GM23338 (cell line): ENCODE measurements around the gene PPP1R15B.

ENCODE experiments used
- EZH2 ChIP-seq: fragments of 200-600 bp; sonication (generic); IDR thresholded peaks from one replicate; pipeline ENCODE4 v1.8.0; 2017; ENCODE audit warnings: antibody characterized with exemption, mild to moderate bottlenecking, low read depth; ENCODE audit not compliant: unreplicated experiment
- TF ChIP-seq, protein P1 (sequence below), 2 experiments: fragments of 200-600 bp in 1 of 2; sonication (generic) in 1 of 2; conservative IDR thresholded peaks; 2 replicates each; pipeline versions ENCODE4 v1.5.1 to v1.6.1; 2016 to 2017; ENCODE audit warnings: antibody characterized with exemption in 2 of 2, low read depth in 2 of 2, mild to moderate bottlenecking in 2 of 2, moderate library complexity in 1 of 2

DNA sequence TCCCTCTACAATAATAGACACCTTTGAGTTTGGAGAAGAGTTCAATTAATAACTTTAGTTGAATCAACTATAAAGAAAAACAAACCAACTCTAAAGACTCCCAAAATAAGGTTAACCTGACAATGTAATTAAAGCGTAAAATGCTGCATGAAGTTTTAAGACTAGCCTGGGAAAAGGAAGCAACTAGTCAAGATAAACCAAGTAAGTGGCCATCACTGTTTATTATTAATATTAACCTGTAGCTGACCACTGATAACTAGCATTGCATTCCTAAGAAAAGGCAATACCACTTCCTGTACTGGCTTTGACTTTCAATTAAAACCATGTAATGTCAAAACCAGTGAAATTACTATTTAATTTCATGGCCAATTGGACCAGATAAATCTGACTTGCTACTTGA lies 3.0 kb downstream of the PPP1R15B start:
- TF ChIP-seq, protein P1, sequence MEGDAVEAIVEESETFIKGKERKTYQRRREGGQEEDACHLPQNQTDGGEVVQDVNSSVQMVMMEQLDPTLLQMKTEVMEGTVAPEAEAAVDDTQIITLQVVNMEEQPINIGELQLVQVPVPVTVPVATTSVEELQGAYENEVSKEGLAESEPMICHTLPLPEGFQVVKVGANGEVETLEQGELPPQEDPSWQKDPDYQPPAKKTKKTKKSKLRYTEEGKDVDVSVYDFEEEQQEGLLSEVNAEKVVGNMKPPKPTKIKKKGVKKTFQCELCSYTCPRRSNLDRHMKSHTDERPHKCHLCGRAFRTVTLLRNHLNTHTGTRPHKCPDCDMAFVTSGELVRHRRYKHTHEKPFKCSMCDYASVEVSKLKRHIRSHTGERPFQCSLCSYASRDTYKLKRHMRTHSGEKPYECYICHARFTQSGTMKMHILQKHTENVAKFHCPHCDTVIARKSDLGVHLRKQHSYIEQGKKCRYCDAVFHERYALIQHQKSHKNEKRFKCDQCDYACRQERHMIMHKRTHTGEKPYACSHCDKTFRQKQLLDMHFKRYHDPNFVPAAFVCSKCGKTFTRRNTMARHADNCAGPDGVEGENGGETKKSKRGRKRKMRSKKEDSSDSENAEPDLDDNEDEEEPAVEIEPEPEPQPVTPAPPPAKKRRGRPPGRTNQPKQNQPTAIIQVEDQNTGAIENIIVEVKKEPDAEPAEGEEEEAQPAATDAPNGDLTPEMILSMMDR (conservative IDR thresholded peaks at IDR 0.05; ENCODE audit: low read depth in 2 of 2): no peak
- no peak for TF ChIP-seq EZH2
